NB4 (cell line): ENCODE measurements around the gene PAEP.

ENCODE experiments used
- CTCF ChIP-seq: IDR thresholded peaks from one replicate; pipeline ENCODE4 v1.5.1; 2012; ENCODE audit warnings: low read depth, low read length
- MAX ChIP-seq: IDR thresholded peaks from 2 replicates; pipeline ENCODE4 v1.6.1; 2011; ENCODE audit warnings: low read depth, low read length
- MYC ChIP-seq: IDR thresholded peaks from 2 replicates; pipeline ENCODE4 v1.6.1; 2011; ENCODE audit warnings: low read depth, low read length
- POLR2A ChIP-seq: IDR thresholded peaks from 2 replicates; pipeline ENCODE4 v1.6.1; 2011; ENCODE audit warnings: mild to moderate bottlenecking; ENCODE audit not compliant: insufficient read length; ENCODE audit errors: extremely low read depth

GRCh38 chr9:135563858-135564257 is 2.3 kb downstream of the PAEP start:
- TF ChIP-seq CTCF (no peak), POLR2A (no peak), MAX (no peak), MYC (no peak)
